K562 (cell line): ENCODE data around the gene SLX4IP. TPM values are rescaled to one million over a fixed set of nuclear protein-coding genes. Genes with fewer than 3 reads are reported as not detected.

Experiments
- ATAC-seq: fragments of 200-7000 bp; cut with Tn5 transposase; 3 replicates; pipeline ENCODE4 v1.9.1; 2020; ENCODE audit warnings: moderate library complexity
- BruUV-seq: library from RNA; stranded (reverse); fragments of 400-500 nt; replicated peaks from 2 replicates; lab custom pipeline; 2021; lab: Mats Ljungman, UMichigan
- CTCF ChIA-PET: fragments of 300-600 bp; formaldehyde crosslinking; extraction: SDS; loops from one replicate; lab custom pipeline; 2021; ENCODE audit warnings: low intra/inter-chr PET ratio; lab: Yijun Ruan, JAX
- POLR2A ChIA-PET: fragments of 300-600, 350-650 bp; sonication (Branson Sonifier 250); formaldehyde crosslinking; extraction: SDS; loops from one replicate; lab custom pipeline; 2021; ENCODE audit warnings: antibody characterized with exemption, inconsistent platforms; lab: Yijun Ruan, JAX
- DNase-seq, 4 experiments: peaks; one replicate each; pipeline versions ENCODE4 v3.0.0 to v3.0.0-alpha.2; 2011 to 2018; ENCODE audit warnings: low spot score in 3 of 4, mixed read lengths in 3 of 4; ENCODE audit errors: extremely low read depth in 1 of 4
- FAIRE-seq: peaks from 2 replicates; lab custom pipeline; 2011; peaks lifted over from hg19 to GRCh38; lab: Jason Lieb, UNC
- H2AFZ ChIP-seq: 2 replicates; pipeline ENCODE4 v1.6.0; 2011; ENCODE audit warnings: low read depth, low read length, control low read depth, inconsistent platforms
- H3K27ac ChIP-seq: fragments of 200-600 bp; 3 replicates; pipeline ENCODE4 v1.8.0; 2011; ENCODE audit warnings: low read depth, mild to moderate bottlenecking, control low read depth, inconsistent platforms, low read length, moderate library complexity, mixed read lengths; ENCODE audit errors: extremely low read depth
- H3K27me3 ChIP-seq, 2 experiments: fragments of 300-600 bp in 1 of 2; 2 replicates in 1 of 2; 3 replicates in 1 of 2; pipeline versions ENCODE4 v1.6.0 to v1.8.0; 2011; ENCODE audit warnings: inconsistent platforms in 2 of 2, low read length in 2 of 2, mild to moderate bottlenecking in 1 of 2, mixed read lengths in 1 of 2, moderate library complexity in 1 of 2; ENCODE audit not compliant: control insufficient read depth in 2 of 2, insufficient read depth in 2 of 2
- H3K36me3 ChIP-seq: fragments of 300-600 bp; 3 replicates; pipeline ENCODE4 v1.8.0; 2011; ENCODE audit warnings: mild to moderate bottlenecking, low read length, inconsistent platforms; ENCODE audit not compliant: control insufficient read depth, insufficient read depth
- H3K4me1 ChIP-seq, 2 experiments: fragments of 200-600 bp in 1 of 2; replicated peaks in 1 of 2; 2 replicates in 1 of 2; 3 replicates in 1 of 2; pipeline versions ENCODE4 v1.5.1 to v1.8.0; 2011; ENCODE audit warnings: inconsistent platforms in 2 of 2, low read length in 2 of 2, mild to moderate bottlenecking in 1 of 2, mixed read lengths in 1 of 2, moderate library complexity in 1 of 2; ENCODE audit not compliant: control insufficient read depth in 2 of 2, insufficient read depth in 2 of 2
- H3K4me2 ChIP-seq: 2 replicates; pipeline ENCODE4 v1.6.1; 2011; ENCODE audit warnings: low read length, control low read depth, inconsistent platforms, mixed read lengths; ENCODE audit not compliant: insufficient read depth
- H3K4me3 ChIP-seq: fragments of 200-600 bp; sonication (generic), shearing (Covaris generic); 2 replicates; pipeline ENCODE4 v1.5.1; 2016; ENCODE audit warnings: control low read depth, inconsistent platforms
- H3K79me2 ChIP-seq: fragments of 200-600 bp; 3 replicates; pipeline ENCODE4 v1.8.0; 2011; ENCODE audit warnings: low read length, inconsistent platforms; ENCODE audit not compliant: control insufficient read depth, insufficient read depth
- H3K9ac ChIP-seq, 2 experiments: 2 replicates each; pipeline versions ENCODE4 v1.6.0 to v1.6.1; 2011; ENCODE audit warnings: low read depth in 2 of 2, low read length in 2 of 2, control low read depth in 1 of 2, inconsistent platforms in 1 of 2, mild to moderate bottlenecking in 1 of 2, mixed read lengths in 1 of 2; ENCODE audit not compliant: insufficient read depth in 1 of 2
- H3K9me1 ChIP-seq: one replicate; pipeline ENCODE4 v1.6.0; 2011; ENCODE audit warnings: inconsistent platforms, mild to moderate bottlenecking, low read length, moderate library complexity; ENCODE audit not compliant: control insufficient read depth, insufficient read depth
- H3K9me3 ChIP-seq: replicated peaks from 2 replicates; pipeline ENCODE4 v1.5.1; 2011; ENCODE audit warnings: low read depth, low read length, inconsistent platforms; ENCODE audit not compliant: control insufficient read depth, insufficient read depth
- H4K20me1 ChIP-seq: replicated peaks from 2 replicates; pipeline ENCODE4 v1.6.1; 2011; ENCODE audit warnings: low read length, inconsistent platforms, mixed read lengths; ENCODE audit not compliant: control insufficient read depth, insufficient read depth
- GATA2 ChIP-seq: sonication (generic); formaldehyde crosslinking; IDR thresholded peaks from 2 replicates; pipeline ENCODE4 v1.4.0; 2020; ENCODE audit warnings: mild to moderate bottlenecking, missing genetic modification reagents
- KDM1A ChIP-seq, 2 experiments: fragments of 450-650 bp; IDR thresholded peaks; 2 replicates each; pipeline ENCODE4 v1.6.1; 2016; ENCODE audit warnings: mild to moderate bottlenecking in 2 of 2
- RAD21 ChIP-seq, 2 experiments: fragments of 250-450 bp in 1 of 2; fragments of 450-650 bp in 1 of 2; sonication (Bioruptor Pico) in 1 of 2; formaldehyde crosslinking in 1 of 2; IDR thresholded peaks in 1 of 2; conservative IDR thresholded peaks in 1 of 2; 2 replicates each; pipeline versions ENCODE4 v1.4.0 to v1.8.0; 2020 to 2022; ENCODE audit warnings: mild to moderate bottlenecking in 2 of 2, moderate library complexity in 1 of 2
- SRSF1 ChIP-seq: fragments of 200-400 bp; formaldehyde crosslinking; IDR thresholded peaks from 2 replicates; pipeline ENCODE4 v1.6.1; 2017; ENCODE audit warnings: mild to moderate bottlenecking, low read depth, low read length, moderate library complexity
- XRCC4 ChIP-seq: IDR thresholded peaks from one replicate; pipeline ENCODE4 v1.6.1; 2011; ENCODE audit not compliant: insufficient read depth, insufficient read length; ENCODE audit errors: extremely low read depth
- ZNF311 ChIP-seq: fragments of 250-450 bp; sonication (Bioruptor Pico); IDR thresholded peaks from 2 replicates; pipeline ENCODE4 v1.4.0; 2020; ENCODE audit warnings: mild to moderate bottlenecking, moderate library complexity
- WGBS: fragments of 100-300 bp; shearing (Covaris generic); methylation state at CpG from one replicate; pipeline ENCODE4 v1.1.6; 2016; ENCODE audit warnings: low coverage, mixed read lengths; ENCODE audit not compliant: insufficient coverage; ENCODE audit errors: missing lambda C conversion rate; 5-methylcytosine and 5-hydroxymethylcytosine counted together
- in situ Hi-C: fragments of 300-500 bp; cut with MboI; formaldehyde crosslinking; loops from 4 replicates; pipeline ENCODE4 v1.15.0; 2018; ENCODE audit warnings: inconsistent platforms, mixed read lengths
- intact Hi-C: fragments of 100-400 bp; cut with micrococcal nuclease; formaldehyde crosslinking; loops from 2 replicates; pipeline ENCODE4 v1.14.2; 2022
- polyA plus RNA-seq, 8 experiments: library from polyadenylated mRNA; depleted of rRNA in 4 of 8; stranded (reverse) in 5 of 8; unstranded in 3 of 8; fragments of >200 nt; fragmentation: Nextera tagmentation in 2 of 8; fragmentation: Illumina TruSeq in 1 of 8; extraction: Ambion mirVana in 2 of 8; extraction: Trizol in 1 of 8; gene quantifications; 2 replicates each; pipeline versions ENCODE4 v1.2.1 to v1.2.3, GENCODE V29; 2011 to 2014; ENCODE audit warnings: inconsistent platforms in 1 of 8, missing spikeins in 1 of 8
- total RNA-seq, 7 experiments: library from RNA; depleted of rRNA in 6 of 7; stranded (reverse); fragments of >200 nt in 6 of 7; fragmentation: Illumina TruSeq in 2 of 7; extraction: Trizol in 2 of 7; gene quantifications; 2 replicates each; pipeline versions ENCODE4 v1.2.1 to v1.2.3, GENCODE V29; 2011 to 2021; ENCODE audit warnings: low replicate concordance in 1 of 7
- TF ChIP-seq, protein P1 (sequence below): IDR thresholded peaks from 2 replicates; pipeline ENCODE4 v1.6.1; 2014; ENCODE audit warnings: antibody characterized with exemption
- TF ChIP-seq, protein P2 (sequence below): fragments of 250-450 bp; sonication (Bioruptor Pico); IDR thresholded peaks from 2 replicates; pipeline ENCODE4 v1.5.0; 2020; ENCODE audit warnings: mild to moderate bottlenecking

The SLX4IP gene
- total and polyA plus RNA-seq, 9 of the 15 experiments (the other 6 are each of a cell fraction or from before 2014, with no cell fraction given) = 1.5 to 5.9 (median 3.5) TPM

DNA sequence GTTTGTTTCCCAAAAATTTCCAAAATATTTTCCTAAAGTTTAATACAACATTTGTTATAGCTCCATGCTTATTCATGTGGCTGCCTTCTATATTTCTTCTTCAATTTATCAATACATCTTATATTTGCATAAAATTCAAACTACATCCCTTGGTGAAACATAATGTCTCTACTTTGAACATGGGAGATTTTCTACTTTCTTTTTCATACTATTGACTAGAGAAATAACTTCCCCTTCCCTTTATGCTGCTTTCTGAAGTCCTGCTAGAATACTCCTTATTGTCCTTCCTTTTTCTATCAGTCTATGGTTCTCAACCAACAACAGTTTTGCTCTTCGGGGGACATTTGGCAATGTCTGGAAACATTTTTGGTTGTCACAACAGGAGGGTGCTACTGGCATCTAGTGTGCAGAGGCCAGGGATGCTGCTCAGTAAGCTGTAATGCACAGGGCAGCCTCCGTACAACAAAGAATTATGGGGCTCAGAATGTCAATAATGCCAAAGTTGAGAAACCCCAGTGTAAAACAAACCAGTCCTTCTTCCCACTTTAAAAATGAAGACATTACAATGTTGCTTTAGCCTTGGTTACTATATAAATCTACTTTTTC is 31.0 kb upstream of the SLX4IP start (continued):
- TF ChIP-seq, protein P1, sequence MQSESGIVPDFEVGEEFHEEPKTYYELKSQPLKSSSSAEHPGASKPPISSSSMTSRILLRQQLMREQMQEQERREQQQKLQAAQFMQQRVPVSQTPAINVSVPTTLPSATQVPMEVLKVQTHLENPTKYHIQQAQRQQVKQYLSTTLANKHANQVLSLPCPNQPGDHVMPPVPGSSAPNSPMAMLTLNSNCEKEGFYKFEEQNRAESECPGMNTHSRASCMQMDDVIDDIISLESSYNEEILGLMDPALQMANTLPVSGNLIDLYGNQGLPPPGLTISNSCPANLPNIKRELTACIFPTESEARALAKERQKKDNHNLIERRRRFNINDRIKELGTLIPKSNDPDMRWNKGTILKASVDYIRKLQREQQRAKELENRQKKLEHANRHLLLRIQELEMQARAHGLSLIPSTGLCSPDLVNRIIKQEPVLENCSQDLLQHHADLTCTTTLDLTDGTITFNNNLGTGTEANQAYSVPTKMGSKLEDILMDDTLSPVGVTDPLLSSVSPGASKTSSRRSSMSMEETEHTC = no peak
- TF ChIP-seq, protein P2, sequence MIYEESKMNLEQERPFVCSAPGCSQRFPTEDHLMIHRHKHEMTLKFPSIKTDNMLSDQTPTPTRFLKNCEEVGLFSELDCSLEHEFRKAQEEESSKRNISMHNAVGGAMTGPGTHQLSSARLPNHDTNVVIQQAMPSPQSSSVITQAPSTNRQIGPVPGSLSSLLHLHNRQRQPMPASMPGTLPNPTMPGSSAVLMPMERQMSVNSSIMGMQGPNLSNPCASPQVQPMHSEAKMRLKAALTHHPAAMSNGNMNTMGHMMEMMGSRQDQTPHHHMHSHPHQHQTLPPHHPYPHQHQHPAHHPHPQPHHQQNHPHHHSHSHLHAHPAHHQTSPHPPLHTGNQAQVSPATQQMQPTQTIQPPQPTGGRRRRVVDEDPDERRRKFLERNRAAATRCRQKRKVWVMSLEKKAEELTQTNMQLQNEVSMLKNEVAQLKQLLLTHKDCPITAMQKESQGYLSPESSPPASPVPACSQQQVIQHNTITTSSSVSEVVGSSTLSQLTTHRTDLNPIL (CRISPR knock-in tag) = no peak

DNA sequence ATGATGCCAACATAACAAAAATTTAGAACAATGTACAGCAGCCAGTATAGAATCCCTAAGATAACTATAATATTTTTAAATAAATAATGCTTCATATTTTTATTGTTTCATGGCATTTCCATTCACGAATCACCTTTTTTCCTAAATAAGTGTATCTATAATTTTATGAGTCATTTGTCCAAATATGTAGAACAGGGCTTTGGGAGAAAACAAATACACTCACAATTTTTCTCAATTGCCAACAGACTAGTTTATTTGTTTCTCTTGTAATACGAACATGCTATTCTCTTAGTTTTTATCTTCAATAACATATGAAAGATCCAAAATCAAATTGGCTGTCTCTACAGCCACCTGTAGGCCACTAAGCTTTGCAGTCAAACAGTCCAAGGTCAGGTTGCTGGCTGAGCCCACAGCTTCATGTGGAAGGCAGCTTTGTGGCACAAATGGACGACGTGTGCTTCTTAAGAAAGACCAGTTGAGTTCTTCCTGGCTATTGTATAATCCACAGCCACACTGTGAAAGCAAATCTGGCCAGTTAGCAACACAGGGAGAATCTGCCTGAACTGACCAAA is 30.1 kb upstream of the SLX4IP start:
- POLR2A ChIA-PET = no interaction called here
- no peak overlapping the region for H3K4me2 ChIP-seq
- BruUV-seq = no TSS peak
- ATAC-seq (no peak), FAIRE-seq (no peak), DNase-seq (no peak)
- peaks cover 15% of the 10 kb centered on the region; the same call in 2 of the 3 replicates for H3K36me3 ChIP-seq
- H3K9me3 ChIP-seq = no peaks in the 10 kb centered on the region
- intact Hi-C loops (no loop called here), in situ Hi-C loops (loop anchor here (25.0 kb wide), 1 partner anchor 1793 kb away; no protein-coding TSS in a partner anchor)
- TF ChIP-seq RAD21 (CRISPR knock-in tag; conservative IDR thresholded peaks at IDR 0.05 in 1 of 2, IDR thresholded peaks at IDR 0.05 in 1 of 2) (no peak), KDM1A (IDR thresholded peaks at IDR 0.05) (no peak), GATA2 (CRISPR knock-in tag) (no peak), XRCC4 (no peak), SRSF1 (no peak), ZNF311 (CRISPR knock-in tag) (no peak)
- H3K4me1 ChIP-seq = no peaks in the 10 kb centered on the region
- no peak overlapping the region for H3K9ac ChIP-seq
- no peak overlapping the region for H3K27ac ChIP-seq
- WGBS = 84% methylated on average over 4 of the region's 4 CpGs
- CTCF ChIA-PET = no interaction called here
- no peaks in the 10 kb centered on the region for H3K27me3 ChIP-seq
- H2AFZ ChIP-seq = no peak overlapping the region
- H4K20me1 ChIP-seq = no peaks in the 10 kb centered on the region
- H3K9me1 ChIP-seq = no peaks in the 10 kb centered on the region
- no peaks in the 10 kb centered on the region for H3K79me2 ChIP-seq
- H3K4me3 ChIP-seq = no peak overlapping the region
